ENCODE measurements around the gene ABL1.

The ABL1 gene

DNA sequence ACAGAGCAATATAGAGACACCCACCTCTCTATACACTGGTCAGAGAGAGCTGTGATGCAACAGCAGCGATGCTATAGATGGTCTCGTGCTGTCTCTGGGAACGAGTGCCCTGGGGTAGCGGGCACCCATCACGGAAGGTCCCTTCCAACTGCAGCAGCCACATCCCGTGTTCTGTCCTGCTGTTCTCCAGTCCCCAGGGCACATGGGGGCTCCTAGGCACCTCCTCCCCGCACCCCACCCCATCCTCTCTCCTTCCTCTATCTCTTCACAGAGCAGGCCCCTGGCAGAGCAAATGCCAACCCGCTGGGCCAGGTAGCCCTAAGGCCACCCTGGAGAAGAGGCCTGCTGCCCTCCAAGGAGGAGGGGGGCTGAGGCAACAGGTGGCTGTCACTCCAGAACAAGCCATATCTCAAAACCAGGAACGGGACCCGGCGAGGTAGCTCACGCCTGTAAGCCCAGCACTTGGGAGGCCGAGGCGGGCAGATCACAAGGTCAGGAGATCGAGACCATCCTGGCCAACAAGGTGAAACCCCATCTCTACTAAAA is 95.8 kb downstream of the ABL1 start:
- H3K4me3 ChIP-seq (ENCODE audit: low read depth, low read length), result no peak overlapping the region
- no peak for DNase-seq (ENCODE audit: low read depth)
- TF ChIP-seq, protein P1, sequence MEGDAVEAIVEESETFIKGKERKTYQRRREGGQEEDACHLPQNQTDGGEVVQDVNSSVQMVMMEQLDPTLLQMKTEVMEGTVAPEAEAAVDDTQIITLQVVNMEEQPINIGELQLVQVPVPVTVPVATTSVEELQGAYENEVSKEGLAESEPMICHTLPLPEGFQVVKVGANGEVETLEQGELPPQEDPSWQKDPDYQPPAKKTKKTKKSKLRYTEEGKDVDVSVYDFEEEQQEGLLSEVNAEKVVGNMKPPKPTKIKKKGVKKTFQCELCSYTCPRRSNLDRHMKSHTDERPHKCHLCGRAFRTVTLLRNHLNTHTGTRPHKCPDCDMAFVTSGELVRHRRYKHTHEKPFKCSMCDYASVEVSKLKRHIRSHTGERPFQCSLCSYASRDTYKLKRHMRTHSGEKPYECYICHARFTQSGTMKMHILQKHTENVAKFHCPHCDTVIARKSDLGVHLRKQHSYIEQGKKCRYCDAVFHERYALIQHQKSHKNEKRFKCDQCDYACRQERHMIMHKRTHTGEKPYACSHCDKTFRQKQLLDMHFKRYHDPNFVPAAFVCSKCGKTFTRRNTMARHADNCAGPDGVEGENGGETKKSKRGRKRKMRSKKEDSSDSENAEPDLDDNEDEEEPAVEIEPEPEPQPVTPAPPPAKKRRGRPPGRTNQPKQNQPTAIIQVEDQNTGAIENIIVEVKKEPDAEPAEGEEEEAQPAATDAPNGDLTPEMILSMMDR (IDR thresholded peaks at IDR 0.05; ENCODE audit: control insufficient read depth, extremely low read depth, insufficient read depth), result no peak

DNA sequence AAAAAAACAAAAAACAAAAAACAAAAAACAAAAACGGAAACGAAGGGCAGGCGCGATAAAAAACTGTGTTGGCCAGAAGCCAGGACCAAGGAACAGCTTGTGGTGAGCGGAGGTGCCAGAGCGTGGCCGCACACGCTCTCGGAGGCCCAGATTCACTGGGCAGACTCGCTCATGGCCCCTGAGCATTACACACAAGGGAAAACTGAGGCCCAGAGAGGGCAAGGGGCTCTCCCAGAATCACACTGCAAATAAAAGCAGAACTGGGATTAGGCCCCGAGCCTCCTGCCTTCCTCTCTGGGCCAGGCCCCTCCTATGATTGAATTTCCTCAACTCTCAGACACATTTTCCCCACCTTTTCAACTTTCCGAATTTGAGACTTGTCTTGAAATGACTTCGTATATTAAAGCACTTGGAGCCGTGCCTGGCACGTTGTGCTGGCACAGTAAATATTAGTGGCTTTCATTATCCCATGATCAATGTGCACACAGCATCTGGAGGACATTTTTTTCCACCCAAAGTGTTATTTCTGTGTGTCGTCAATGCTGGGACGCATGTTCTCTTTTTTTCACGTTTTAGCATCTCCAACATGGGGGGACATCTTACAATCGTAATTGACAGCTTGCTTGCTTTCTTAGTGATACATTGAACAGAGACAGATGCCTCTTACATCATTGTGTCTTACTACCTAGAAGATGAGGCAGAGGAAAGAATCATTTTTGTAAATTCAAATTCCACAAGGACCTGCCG is 96.6 kb downstream of the ABL1 start:
- no peak overlapping the region for H3K4me3 ChIP-seq (ENCODE audit: low read depth, low read length)
- TF ChIP-seq, protein P1 (IDR thresholded peaks at IDR 0.05; ENCODE audit: control insufficient read depth, extremely low read depth, insufficient read depth), result no peak
- DNase-seq (ENCODE audit: low read depth), result no peak

DNA sequence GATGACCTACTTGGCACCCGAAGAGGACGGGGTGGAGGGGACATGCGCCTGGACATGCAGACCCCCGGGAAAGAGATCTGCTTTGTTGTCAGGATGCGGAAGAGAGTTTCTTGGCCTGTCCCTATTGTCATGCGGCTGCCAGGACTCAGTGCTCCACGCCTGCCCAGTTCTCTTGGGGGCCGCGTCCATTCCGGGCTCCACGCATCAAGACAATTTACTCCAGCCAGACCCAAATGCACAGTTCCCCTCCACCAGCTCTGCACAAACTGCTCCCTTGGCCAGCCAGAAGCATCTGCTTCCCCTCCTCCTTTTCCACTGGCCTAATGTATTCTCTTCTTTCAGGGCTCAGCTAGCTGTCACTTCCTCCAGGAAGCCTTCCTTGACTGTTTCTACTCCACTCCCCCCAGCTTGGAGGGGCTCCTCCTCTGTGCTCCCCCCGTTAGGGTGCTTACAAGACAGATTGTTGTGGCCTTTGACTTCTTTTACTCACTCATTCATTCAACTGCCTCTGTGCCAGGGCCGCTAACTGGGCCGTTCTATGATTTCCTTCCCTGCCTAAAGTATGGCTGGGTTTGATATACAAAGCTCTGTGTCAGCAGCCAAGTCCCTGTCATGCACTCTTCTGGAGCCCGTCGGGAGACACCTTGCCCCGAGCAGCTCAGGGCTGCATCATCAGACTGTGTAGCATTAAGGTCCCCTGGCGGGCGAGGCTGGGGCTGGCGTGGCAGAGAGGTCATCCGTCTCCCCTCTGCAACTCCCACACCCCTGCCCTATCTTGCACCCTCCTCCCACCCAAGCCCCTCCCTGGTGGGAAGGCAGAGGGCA is 97.4 kb downstream of the ABL1 start:
- no peak overlapping the region for H3K4me3 ChIP-seq (ENCODE audit: low read depth, low read length)
- TF ChIP-seq, protein P1 (IDR thresholded peaks at IDR 0.05; ENCODE audit: control insufficient read depth, extremely low read depth, insufficient read depth), result no peak
- no peak for DNase-seq (ENCODE audit: low read depth)

DNA sequence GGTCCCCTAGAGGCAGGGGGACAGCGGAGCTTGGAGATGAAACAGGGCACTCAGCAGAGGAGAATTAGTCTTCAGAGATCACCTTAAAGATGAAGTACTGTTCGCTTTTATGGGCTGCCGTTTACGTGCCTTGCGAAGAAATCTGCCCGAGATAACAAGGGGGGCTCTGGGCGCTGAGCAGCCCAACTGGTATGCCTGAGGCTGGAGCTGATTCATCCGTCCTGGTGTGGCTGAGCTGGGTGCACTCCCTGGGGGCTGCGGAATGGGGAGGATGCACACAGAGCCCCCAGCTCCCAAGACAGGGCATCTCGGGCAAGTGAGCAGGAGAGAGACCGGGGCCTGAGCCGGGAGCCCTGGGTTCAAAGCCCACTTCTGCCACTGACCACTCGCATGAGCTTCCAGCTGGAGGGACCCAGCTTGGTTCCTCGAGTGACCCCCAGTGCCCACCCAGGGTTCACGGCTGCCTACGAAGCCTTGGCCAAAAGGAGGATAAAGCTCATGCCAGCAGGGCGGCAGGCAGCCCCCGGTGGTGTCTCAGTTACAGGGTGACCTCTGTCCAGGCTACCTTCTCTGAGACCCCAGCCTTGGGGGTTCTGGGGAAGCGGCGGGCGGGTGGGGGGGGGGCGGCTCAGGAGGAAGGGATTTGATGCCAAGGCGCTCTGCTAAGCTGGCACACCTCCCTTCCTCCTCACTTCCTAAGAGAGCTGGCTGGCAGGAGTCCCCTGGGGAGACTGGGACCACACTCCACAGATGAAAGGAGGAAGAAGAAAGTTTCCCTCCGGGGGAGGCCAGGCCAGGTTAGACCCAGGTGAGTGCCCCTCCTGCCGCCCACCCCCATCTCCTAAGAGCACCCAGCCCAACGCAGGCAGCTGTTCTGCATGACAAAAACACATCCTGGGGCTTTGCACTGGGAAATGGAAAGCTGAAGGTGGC is 98.3 kb downstream of the ABL1 start:
- no peak for DNase-seq (ENCODE audit: low read depth)
- TF ChIP-seq, protein P1 (IDR thresholded peaks at IDR 0.05; ENCODE audit: control insufficient read depth, extremely low read depth, insufficient read depth), result no peak
- no peak overlapping the region for H3K4me3 ChIP-seq (ENCODE audit: low read depth, low read length)

DNA sequence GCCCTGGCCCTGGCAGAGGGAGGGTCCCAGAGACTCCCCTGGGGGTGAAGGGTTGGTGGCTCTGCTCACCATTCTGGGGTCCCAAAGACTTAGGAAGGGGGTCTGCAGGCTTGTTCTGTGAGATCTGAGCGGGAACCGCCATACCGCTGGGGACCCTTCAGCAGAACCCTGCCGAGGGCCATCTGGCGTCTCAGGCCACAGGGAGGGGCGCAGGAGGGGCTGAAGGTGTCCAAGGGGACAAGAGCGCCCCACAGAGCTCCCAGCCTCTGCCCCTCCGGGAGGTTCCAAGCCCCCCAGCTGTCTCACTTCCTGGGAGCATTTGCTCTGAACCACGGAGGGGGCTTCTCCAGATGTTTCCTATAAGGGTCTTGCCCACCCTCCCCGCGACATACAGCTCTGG is 99.2 kb downstream of the ABL1 start:
- TF ChIP-seq, protein P1 (IDR thresholded peaks at IDR 0.05; ENCODE audit: control insufficient read depth, extremely low read depth, insufficient read depth), result no peak
- no peak overlapping the region for H3K4me3 ChIP-seq (ENCODE audit: low read depth, low read length)
- no peak for DNase-seq (ENCODE audit: low read depth)
